ENCODE results near the gene UBL4B.

Gene UBL4B

DNA sequence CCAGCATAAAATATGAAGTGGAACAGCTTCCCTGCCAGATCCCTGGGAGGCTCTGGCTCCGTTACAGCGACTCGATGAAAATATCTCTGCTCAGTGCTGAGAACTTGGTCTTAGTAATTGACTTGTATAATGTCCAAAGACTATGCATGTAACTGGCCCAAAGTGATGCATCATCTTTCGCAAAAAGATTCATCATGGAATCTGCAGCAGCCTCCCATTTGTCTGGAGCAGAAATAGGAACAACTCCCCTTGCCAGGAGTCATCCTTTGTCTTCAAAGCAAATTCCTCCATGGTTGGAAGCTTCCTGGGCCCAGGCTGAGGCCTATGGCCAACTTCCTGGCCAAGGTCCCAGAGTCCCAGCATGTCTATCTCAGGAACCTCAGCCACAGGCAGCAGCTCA is 21.2 kb downstream of the UBL4B start:
- TF ChIP-seq CTCF (conservative IDR thresholded peaks at IDR 0.05), result no peak
- H3K27ac ChIP-seq, result no peak overlapping the region

- TF ChIP-seq CTCF (conservative IDR thresholded peaks at IDR 0.05), result no peak
Measured at GRCh38 chr1:110134050-110134595, 21.9 kb downstream of the UBL4B start.

GRCh38 chr1:110135246-110135645 is 23.0 kb downstream of the UBL4B start:
- TF ChIP-seq CTCF (conservative IDR thresholded peaks at IDR 0.05), result no peak
- H3K27ac ChIP-seq, result no peak overlapping the region

More at GRCh38 chr1:110134050-110134595, 21.9 kb downstream of the UBL4B start:
- H3K27ac ChIP-seq, result no peak overlapping the region

DNA sequence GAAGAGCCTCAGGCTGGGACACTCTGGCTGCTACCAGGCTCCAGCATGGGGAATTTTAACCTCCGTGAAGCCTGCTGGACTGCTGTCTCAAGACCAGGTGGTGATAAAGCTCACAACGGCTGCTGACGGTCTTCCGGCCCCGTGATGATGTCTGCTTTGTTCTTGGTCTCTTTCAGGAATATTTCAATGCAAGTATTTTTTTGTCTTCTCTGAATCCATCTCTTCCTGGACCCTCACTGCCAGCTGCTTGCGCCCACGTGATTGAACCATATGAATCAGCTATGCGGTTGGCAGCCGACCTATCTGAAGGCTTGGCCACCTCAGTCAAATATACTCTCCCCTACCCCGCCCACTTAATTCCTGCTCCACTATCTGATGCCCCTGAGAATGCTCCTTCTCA is 23.4 kb downstream of the UBL4B start:
- no peak for TF ChIP-seq CTCF (conservative IDR thresholded peaks at IDR 0.05)
- no peak overlapping the region for H3K27ac ChIP-seq

- TF ChIP-seq CTCF (conservative IDR thresholded peaks at IDR 0.05), result no peak
- H3K27ac ChIP-seq, result no peak overlapping the region
Measured at GRCh38 chr1:110136911-110137310, 24.7 kb downstream of the UBL4B start.

DNA sequence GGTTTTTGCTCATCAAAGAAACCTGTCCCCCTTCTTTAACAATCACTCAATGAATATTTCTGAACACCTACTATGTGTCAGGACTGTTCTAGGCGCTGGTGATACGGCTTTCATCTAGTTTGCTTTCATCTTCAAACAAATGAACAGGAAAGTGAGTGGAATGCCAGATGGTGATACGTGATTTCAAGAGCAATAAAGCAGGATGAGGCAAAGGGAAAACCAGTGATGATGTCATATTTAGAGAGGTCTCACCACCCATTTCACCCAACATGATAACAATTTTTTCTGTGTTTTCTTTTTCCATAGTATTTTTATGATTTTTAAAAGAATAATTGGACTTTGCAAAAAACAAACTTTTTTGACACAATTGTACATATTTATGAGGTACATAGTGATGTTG is 26.7 kb downstream of the UBL4B start:
- H3K27ac ChIP-seq, result no peak overlapping the region
- no peak for TF ChIP-seq CTCF (conservative IDR thresholded peaks at IDR 0.05)

DNA sequence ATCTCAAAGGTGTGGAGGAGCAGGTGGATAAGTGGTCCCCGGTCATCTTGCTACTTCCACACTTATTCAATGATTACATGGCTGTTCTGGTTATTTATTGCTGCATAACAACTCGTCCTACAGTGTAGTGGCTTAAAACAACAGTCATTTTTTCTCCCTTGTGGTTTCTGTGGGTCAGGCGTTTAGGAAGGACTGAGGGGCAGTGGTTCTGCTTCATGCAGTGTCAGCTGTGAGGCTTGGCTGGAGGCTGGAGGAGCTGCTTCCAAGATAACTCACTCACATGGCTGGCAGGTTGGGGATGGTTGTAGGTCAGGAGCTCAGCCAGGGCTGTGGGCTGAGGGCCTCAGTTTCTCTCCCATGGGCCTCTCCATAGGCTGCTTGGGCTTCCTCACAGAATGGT is 32.1 kb downstream of the UBL4B start:
- H3K27ac ChIP-seq, result no peak overlapping the region
- TF ChIP-seq CTCF (conservative IDR thresholded peaks at IDR 0.05), result no peak
